ENCODE data around the gene TNXB.
"Not testable (repeated sequence)": the region's sequence is repeated elsewhere in the genome, so short reads cannot be mapped to it uniquely, and the experiment has no call there.

TNXB gene

DNA sequence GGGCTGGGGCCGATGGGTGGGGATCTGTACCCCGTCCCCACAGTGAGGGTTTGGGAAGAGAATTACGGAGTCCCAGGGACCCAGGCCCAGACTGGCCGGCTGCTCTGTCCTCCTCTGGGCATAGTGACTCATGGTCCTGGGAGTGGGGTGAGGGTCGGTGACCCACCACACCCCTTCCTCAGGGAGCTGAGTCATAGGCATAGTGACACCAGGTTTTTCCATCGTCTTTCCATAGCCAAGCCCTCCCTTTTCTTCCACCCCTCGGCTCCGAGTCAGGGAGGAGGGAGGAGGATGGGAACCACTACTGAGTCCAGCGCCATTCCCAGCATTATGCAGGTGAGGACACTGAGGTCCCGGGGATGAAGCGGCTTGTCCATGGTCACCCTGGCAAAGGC is 62.1 kb downstream of the TNXB start:
- DNase-seq (ENCODE audit: low read depth, low spot score) = no peak

DNA sequence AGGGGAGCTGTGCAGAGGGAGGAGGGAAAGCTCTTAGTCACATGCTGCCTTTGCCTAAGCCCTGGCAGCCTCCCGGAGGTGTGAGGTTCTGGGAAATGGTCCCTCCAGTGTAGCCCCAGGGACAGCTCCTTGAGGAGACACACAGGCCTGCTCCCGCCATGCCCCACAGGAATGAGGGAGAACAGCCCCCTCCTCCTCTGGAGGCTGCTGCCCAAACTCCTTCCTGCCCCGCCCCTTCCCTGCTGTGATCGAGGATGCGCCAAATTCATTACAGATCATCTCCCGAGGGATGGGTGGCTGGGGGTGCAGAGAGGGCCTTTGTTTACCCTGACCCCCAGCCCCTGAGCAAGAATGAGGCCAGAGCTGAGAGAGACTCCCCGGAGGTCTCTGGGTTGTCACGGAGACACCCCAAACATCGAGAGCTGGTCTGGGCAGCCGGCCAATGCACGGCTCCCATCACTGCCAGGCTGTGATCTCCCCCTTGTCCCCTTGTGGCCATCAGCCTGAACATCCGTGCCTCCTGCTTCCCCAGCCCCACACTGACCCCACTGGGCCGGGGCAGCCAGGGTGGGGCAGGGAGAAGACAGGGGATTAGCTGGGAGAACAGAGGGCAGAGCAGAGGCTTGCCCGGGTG is 62.6 kb downstream of the TNXB start:
- DNase-seq (ENCODE audit: low read depth, low spot score) = no peak
- H3K4me3 ChIP-seq (ENCODE audit: low read length) = no peak overlapping the region

More for the DNA sequence above, 62.1 kb downstream of the TNXB start:
- H3K4me3 ChIP-seq (ENCODE audit: low read length) = no peak overlapping the region

DNA sequence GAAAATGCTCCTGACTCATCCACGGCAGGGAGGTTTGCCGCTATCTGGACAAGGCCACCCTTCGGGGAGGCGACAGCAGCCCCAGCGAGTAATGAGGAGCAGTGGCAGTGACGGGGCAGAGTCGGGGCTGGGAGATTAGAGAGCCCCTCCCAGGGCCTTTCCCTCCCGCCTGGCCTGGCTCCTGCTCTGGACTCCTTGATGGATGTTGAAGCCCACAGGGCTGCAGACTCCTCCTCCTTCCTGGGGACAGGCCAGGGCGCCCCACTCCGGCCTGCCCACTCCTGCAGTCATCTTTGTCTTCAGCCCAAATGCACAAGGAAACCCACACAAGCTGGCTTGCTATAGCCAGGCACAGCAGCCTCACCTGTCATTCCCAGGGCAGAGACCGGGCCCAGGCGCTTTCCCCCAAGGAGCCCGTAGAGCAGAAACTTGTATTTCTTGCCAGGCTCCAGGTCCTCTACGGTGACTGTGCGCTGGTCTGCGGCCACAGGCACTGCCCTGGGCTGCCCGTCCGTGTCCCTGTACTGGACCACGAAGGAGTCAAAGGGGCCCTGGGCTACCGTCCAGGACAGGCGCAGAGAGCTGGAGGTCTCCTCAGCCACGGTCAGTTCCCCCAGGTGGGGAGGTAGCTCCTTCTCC is 63.2 kb downstream of the TNXB start:
- DNase-seq (ENCODE audit: low read depth, low spot score) = no peak
- H3K4me3 ChIP-seq (ENCODE audit: low read length) = no peak overlapping the region

DNA sequence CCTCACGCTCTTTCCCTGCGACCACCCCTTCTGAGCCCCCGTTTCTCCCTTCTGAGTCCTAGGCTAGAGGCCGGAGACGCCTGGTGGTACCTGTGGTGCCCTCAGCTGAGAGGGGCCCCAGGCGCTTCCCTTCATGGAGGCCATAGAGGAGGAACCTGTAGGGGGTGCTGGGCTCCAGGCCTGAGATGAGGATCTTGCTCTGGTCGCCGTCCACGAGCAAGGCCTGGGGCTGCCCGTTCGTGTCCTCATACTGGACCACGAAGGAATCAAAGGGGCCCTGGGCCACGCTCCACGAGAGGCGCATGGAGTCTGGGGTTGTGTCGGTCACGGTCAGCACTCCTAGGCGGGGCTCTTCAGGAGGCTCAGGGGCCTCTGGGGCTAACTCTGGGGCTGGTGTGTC is 64.2 kb downstream of the TNXB start:
- H3K4me3 ChIP-seq (ENCODE audit: low read length); DNase-seq (ENCODE audit: low read depth, low spot score): not testable (repeated sequence)

DNA sequence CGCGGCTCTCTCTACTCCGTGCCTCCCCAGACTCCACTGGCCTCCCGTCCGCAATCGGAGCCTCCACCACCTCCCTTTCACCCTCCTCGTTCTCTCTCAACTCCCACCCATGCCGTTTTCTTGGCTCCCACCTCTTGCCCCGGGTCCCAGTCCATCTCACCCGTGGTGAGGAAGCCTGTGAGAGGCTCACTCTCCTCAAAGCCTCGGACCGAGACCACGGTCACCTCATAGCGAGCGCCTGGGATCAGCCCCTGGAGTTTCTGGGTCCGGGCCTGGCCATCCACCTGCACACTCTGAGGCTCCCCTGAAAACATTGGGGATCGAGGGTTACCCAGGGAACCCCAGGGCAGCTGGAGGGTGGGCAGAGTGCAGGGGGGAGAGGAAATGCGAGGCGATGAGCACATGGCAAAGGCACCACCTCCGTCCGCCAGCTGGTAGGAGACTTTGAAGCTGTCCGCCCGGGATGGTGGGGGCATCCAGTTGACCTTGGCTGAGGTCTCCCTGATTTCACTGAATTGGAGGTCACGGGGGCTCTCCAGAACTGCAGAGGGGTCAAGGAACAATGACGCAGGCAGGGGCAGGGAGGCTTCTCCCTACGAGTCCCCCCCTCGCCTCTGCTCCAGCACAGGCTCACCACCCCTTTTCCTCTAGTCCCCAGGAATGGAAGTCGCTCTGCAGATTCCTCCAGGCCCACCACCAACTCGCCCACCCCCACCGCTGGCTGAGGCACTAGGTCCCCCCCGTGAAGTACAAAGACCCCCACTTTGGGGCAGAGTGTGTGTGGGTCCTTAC is 65.4 kb downstream of the TNXB start:
- not testable (repeated sequence) for H3K4me3 ChIP-seq (ENCODE audit: low read length); DNase-seq (ENCODE audit: low read depth, low spot score)

DNA sequence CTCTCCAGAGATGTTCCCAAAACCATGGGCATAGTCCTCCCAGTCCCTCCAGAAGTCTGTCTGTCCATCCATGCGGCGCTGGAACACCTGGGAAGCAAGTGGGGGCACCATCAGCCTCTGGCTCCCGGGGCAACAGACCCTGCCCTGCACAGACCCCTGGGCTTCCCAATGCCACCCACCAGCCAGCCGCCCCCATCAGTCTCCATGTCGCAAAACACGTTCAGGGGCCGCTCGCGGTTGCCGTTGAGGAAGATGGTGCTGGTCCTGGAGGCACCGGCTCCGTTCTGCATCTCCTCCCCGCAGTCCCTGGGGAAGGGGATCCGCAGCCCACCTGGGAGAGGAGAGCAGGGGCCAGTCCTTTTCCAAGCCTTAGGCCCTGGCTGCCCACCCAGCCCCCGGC is 66.9 kb downstream of the TNXB start:
- not testable (repeated sequence) for DNase-seq (ENCODE audit: low read depth, low spot score)

DNA sequence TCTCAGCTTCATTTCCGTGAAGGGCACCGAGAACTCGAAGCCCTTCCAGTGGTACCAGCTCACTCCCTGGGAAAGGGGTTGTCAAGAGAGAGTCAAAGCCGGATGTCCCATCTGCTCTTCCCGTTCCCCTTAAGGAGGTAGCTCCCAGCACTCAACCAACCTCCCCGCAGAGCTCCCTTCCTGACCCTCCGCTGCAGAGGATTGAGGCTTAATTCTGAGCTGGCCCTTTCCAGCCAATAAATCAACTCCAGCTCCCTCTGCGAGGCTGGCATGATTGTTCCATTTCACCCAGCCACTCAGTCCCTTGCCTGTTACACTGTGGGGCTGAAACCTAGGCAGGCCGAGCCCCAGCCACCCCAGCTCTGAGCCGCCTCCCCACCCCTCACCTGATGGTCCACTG is 67.8 kb downstream of the TNXB start:
- H3K4me3 ChIP-seq (ENCODE audit: low read length); DNase-seq (ENCODE audit: low read depth, low spot score): not testable (repeated sequence)

More for the DNA sequence above, 66.9 kb downstream of the TNXB start:
- not testable (repeated sequence) for H3K4me3 ChIP-seq (ENCODE audit: low read length)

DNA sequence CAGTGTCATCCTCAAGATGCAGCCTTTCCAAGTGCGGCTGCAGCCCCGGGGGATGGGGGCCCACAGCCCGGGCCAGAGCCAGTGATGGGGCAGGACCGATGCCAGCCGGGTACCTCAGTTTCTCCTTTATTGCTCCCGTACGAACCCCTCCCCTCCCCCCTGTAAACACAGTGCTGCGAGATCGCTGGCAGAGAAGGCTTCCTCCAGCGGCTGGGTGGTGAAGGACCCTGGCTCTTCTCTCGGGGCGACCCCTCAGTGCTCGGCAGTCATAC is 68.2 kb downstream of the TNXB start:
- DNase-seq (ENCODE audit: low read depth, low spot score) = not testable (repeated sequence)

DNA sequence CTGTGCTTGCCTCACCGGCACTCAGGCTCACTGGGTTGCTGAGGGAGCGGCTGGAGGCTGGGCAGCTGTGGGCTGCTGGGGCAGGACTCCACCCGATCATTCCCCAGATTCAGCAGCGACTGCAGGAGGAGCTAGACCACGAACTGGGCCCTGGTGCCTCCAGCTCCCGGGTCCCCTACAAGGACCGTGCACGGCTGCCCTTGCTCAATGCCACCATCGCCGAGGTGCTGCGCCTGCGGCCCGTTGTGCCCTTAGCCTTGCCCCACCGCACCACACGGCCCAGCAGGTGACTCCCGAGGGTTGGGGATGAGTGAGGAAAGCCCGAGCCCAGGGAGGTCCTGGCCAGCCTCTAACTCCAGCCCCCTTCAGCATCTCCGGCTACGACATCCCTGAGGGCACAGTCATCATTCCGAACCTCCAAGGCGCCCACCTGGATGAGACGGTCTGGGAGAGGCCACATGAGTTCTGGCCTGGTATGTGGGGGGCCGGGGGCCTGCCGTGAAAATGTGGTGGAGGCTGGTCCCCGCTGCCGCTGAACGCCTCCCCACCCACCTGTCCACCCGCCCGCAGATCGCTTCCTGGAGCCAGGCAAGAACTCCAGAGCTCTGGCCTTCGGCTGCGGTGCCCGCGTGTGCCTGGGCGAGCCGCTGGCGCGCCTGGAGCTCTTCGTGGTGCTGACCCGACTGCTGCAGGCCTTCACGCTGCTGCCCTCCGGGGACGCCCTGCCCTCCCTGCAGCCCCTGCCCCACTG is 68.7 kb downstream of the TNXB start:
- not testable (repeated sequence) for H3K4me3 ChIP-seq (ENCODE audit: low read length); DNase-seq (ENCODE audit: low read depth, low spot score)

More for the DNA sequence above, 68.2 kb downstream of the TNXB start:
- not testable (repeated sequence) for H3K4me3 ChIP-seq (ENCODE audit: low read length)

DNA sequence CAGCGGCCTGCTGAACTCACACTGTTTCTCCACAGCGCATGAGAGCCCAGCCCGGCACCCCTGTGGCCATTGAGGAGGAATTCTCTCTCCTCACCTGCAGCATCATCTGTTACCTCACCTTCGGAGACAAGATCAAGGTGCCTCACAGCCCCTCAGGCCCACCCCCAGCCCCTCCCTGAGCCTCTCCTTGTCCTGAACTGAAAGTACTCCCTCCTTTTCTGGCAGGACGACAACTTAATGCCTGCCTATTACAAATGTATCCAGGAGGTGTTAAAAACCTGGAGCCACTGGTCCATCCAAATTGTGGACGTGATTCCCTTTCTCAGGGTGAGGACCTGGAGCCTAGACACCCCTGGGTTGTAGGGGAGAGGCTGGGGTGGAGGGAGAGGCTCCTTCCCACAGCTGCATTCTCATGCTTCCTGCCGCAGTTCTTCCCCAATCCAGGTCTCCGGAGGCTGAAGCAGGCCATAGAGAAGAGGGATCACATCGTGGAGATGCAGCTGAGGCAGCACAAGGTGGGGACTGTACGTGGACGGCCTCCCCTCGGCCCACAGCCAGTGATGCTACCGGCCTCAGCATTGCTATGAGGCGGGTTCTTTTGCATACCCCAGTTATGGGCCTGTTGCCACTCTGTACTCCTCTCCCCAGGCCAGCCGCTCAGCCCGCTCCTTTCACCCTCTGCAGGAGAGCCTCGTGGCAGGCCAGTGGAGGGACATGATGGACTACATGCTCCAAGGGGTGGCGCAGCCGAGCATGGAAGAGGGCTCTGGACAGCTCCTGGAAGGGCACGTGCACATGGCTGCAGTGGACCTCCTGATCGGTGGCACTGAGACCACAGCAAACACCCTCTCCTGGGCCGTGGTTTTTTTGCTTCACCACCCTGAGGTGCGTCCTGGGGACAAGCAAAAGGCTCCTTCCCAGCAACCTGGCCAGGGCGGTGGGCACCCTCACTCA is 69.5 kb downstream of the TNXB start:
- DNase-seq (ENCODE audit: low read depth, low spot score); H3K4me3 ChIP-seq (ENCODE audit: low read length): not testable (repeated sequence)

DNA sequence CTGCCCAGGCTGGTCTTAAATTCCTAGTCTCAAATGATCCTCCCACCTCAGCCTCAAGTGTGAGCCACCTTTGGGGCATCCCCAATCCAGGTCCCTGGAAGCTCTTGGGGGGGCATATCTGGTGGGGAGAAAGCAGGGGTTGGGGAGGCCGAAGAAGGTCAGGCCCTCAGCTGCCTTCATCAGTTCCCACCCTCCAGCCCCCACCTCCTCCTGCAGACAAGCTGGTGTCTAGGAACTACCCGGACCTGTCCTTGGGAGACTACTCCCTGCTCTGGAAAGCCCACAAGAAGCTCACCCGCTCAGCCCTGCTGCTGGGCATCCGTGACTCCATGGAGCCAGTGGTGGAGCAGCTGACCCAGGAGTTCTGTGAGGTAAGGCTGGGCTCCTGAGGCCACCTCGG is 70.3 kb downstream of the TNXB start:
- not testable (repeated sequence) for H3K4me3 ChIP-seq (ENCODE audit: low read length); DNase-seq (ENCODE audit: low read depth, low spot score)

DNA sequence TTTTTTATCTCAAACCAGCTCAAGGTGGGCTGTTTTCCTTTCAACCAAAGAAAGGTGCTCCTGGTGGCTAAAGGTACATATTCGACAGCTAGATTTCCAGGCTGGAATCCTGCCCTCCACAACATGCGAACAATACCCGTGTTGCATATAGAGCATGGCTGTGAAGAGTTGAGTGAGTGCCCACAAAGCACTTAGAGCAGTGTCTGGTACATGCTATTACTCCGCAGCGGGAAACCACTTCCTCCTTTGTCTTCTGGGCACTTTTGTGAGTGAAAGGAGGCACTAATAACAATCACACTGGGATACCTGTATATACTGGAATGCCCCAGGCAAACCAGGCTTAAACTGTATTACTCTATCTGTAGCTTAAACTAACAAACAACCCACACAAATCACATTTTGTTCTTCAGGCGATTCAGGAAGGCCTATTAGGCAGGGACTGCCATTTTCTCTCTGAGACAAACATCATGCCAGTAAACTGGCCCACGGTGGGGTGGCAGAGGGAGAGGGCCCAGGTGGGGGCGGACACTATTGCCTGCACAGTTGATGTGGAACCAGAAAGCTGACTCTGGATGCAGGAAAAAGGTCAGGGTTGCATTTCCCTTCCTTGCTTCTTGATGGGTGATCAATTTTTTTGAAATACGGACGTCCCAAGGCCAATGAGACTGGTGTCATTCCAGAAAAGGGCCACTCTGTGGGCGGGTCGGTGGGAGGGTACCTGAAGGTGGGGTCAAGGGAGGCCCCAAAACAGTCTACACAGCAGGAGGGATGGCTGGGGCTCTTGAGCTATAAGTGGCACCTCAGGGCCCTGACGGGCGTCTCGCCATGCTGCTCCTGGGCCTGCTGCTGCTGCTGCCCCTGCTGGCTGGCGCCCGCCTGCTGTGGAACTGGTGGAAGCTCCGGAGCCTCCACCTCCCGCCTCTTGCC is 71.3 kb downstream of the TNXB start, which contains the start of gene CYP21A2:
CYP21A2 (plus strand) TSS at position 818 of the 927 bp plus-strand sequence; CDS start at position 826, 8 bp downstream.
- not testable (repeated sequence) for H3K4me3 ChIP-seq (ENCODE audit: low read length); DNase-seq (ENCODE audit: low read depth, low spot score)

DNA sequence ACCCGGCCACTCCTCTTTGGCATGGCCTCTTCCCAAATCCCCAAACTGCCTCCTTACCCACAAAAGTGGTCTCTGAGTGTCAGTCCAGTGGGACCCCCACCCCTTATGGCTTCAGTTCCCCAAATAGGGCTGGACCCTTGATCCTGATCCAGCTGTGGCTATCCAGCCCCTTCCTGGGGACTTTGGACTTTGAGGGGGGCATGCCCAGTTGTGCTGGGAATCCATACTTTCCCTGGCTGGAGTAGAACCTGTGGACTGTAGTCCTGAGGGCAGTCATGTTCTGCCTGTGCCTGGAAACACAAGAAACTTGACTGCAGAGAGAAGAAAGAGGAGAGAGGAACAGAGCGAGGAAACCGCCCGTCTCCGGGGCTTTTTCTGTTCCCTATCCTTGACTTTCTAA is 72.0 kb downstream of the TNXB start:
- not testable (repeated sequence) for DNase-seq (ENCODE audit: low read depth, low spot score); H3K4me3 ChIP-seq (ENCODE audit: low read length)

DNA sequence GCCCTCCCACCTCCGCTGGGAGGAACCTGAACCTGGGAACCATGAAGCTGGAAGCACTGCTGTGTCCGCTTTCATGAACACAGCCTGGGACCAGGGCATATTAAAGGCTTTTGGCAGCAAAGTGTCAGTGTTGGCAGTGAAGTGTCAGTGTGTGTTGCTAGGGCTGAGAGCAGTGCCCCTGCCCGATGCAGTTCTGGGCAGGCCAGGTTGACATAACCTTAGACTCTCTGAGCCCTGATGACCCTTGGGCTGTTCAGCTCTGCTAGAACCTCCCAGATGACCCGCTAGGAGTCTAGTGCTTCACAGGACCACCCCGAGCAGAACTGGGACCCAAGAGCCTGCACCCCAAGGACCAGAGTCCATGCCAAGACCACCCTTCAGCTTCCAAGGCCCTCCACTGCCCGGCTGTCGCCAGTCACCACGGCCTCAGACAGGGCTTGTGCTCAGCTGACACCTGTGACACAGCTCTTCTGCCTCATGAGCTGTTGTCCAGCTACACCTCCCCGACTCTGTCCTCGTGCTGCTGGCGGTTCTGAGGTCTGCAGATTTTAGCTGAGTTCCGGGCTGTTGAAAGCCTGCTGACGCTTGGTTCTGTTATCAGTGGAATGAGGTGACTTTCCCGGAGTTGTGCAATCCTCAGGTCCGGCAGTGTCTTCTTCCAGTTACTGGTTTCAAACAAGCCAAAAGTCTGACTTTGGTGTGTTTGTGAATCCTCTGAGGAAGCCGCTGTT is 73.7 kb downstream of the TNXB start:
- H3K4me3 ChIP-seq (ENCODE audit: low read length); DNase-seq (ENCODE audit: low read depth, low spot score): not testable (repeated sequence)

DNA sequence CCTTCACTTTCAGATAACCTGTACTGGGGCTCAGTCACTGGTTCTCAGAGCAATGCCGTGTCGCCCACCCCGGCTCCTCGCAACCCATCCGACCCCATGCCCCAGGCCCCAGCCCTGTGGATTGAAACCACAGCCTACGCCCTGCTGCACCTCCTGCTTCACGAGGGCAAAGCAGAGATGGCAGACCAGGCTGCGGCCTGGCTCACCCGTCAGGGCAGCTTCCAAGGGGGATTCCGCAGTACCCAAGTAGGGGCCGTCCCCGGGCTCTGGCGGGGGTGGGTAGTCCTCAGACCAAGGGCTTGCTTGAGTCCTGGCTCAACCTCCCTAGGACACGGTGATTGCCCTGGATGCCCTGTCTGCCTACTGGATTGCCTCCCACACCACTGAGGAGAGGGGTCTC is 79.6 kb downstream of the TNXB start:
- not testable (repeated sequence) for H3K4me3 ChIP-seq (ENCODE audit: low read length); DNase-seq (ENCODE audit: low read depth, low spot score)

DNA sequence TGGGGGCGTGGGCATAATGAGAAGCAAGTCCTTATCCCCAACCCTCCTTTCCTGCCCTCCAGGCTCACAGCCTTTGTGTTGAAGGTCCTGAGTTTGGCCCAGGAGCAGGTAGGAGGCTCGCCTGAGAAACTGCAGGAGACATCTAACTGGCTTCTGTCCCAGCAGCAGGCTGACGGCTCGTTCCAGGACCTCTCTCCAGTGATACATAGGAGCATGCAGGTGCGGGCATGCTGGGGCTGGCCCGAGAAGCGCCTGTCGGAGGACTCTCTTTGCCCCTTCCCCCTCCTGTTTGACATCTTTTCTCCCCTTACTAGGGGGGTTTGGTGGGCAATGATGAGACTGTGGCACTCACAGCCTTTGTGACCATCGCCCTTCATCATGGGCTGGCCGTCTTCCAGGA is 80.5 kb downstream of the TNXB start:
- not testable (repeated sequence) for DNase-seq (ENCODE audit: low read depth, low spot score); H3K4me3 ChIP-seq (ENCODE audit: low read length)

DNA sequence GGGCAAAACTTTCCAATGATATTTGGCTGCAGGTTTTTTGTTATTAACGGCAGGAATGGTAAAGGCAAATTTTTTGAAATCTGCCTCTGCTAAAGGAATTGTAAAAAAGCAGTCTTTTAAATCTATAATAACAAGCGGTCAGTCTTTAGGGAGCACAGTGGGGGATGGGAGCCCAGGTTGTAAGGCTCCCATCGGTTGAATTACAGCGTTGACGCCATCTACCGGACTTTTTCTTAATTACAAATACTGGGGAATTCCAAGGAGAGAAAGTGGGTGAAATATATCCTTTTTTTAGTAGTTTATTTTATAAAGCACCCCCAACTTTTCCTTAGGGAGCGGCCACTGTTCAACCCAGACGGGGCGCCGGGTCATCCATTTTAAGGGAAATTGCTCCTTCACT is 87.0 kb downstream of the TNXB start:
- not testable (repeated sequence) for H3K4me3 ChIP-seq (ENCODE audit: low read length); DNase-seq (ENCODE audit: low read depth, low spot score)

Measured in Jurkat, Clone E6-1 (cell line).